Esophagus muscularis mucosa (tissue), 4 donors: ENCODE data around the gene CILP2. TPM values are rescaled to one million over a fixed set of nuclear protein-coding genes. Genes with fewer than 3 reads are reported as not detected.

ENCODE experiments used
- DNase-seq: peaks from one replicate; pipeline ENCODE4 v3.0.0-alpha.2; 2017; ENCODE audit errors: extremely low spot score
- H3K27ac ChIP-seq, 4 donors: fragments of 200-600 bp; sonication (generic); replicated peaks in 1 of 4; 1 replicate in 3 of 4; 2 replicates in 1 of 4; pipeline ENCODE4 v1.5.1; 2016 to 2019; ENCODE audit warnings: mild to moderate bottlenecking in 1 of 4
- H3K27me3 ChIP-seq, 4 donors: fragments of 200-600 bp; sonication (generic); one replicate each; pipeline versions ENCODE4 v1.5.1 to v1.6.0; 2016 to 2019
- H3K36me3 ChIP-seq, 4 donors: fragments of 200-600 bp; sonication (generic); one replicate each; pipeline ENCODE4 v1.5.1; 2016 to 2019
- H3K4me1 ChIP-seq, 4 donors: fragments of 200-600 bp; sonication (generic); one replicate each; pipeline ENCODE4 v1.5.1; 2016 to 2019
- H3K4me3 ChIP-seq, 4 donors: fragments of 200-600 bp; sonication (generic); 1 replicate in 2 of 4; 2 replicates in 2 of 4; pipeline ENCODE4 v1.5.1; 2016 to 2019; ENCODE audit warnings: mild to moderate bottlenecking in 4 of 4, moderate library complexity in 1 of 4
- H3K9me3 ChIP-seq, 4 donors: fragments of 200-600 bp; sonication (generic); 1 replicate in 3 of 4; 2 replicates in 1 of 4; pipeline ENCODE4 v1.5.1; 2016 to 2019
- EP300 ChIP-seq: sonication (generic); formaldehyde crosslinking; IDR thresholded peaks from one replicate; pipeline ENCODE4 v1.6.1; 2017; ENCODE audit warnings: antibody characterized with exemption
- POLR2A ChIP-seq: fragments of 450-650 bp; IDR thresholded peaks from one replicate; pipeline ENCODE4 v1.6.1; 2017; ENCODE audit warnings: antibody characterized with exemption, moderate library complexity, mild to moderate bottlenecking, low read depth
- POLR2AphosphoS5 ChIP-seq, 2 donors: sonication (generic); formaldehyde crosslinking; IDR thresholded peaks; one replicate each; pipeline ENCODE4 v1.6.1; 2017; ENCODE audit warnings: antibody characterized with exemption in 2 of 2
- WGBS: methylation state at CpG from one replicate; pipeline ENCODE4 v1.1.5; 2018; 5-methylcytosine and 5-hydroxymethylcytosine counted together
- intact Hi-C: fragments of 100-400 bp; cut with DNase I; formaldehyde crosslinking; loops from one replicate; pipeline ENCODE4 v1.15.1; 2023
- total RNA-seq, 4 donors: library from RNA; depleted of rRNA; stranded (reverse); fragments of >200 nt; gene quantifications; one replicate each; pipeline versions ENCODE4 v1.1.0 to v1.2.1, GENCODE V29; 2016
- TF ChIP-seq, protein P1 (sequence below), 3 experiments: fragments of 200-600 bp in 2 of 3; fragments of 450-650 bp in 1 of 3; sonication (generic) in 2 of 3; IDR thresholded peaks; one replicate each; pipeline ENCODE4 v1.5.1; 2017 to 2019; ENCODE audit warnings: antibody characterized with exemption in 3 of 3, mild to moderate bottlenecking in 2 of 3, moderate library complexity in 1 of 3

The CILP2 gene
- total RNA-seq, 4 donors from 2014 or later: 0.13 to 0.52 (median 0.29) TPM

- H3K27me3 ChIP-seq: no peaks in the 10 kb centered on the region
- no peak for DNase-seq
- TF ChIP-seq, protein P1, sequence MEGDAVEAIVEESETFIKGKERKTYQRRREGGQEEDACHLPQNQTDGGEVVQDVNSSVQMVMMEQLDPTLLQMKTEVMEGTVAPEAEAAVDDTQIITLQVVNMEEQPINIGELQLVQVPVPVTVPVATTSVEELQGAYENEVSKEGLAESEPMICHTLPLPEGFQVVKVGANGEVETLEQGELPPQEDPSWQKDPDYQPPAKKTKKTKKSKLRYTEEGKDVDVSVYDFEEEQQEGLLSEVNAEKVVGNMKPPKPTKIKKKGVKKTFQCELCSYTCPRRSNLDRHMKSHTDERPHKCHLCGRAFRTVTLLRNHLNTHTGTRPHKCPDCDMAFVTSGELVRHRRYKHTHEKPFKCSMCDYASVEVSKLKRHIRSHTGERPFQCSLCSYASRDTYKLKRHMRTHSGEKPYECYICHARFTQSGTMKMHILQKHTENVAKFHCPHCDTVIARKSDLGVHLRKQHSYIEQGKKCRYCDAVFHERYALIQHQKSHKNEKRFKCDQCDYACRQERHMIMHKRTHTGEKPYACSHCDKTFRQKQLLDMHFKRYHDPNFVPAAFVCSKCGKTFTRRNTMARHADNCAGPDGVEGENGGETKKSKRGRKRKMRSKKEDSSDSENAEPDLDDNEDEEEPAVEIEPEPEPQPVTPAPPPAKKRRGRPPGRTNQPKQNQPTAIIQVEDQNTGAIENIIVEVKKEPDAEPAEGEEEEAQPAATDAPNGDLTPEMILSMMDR (IDR thresholded peaks at IDR 0.05): no peak
- no peak for TF ChIP-seq POLR2AphosphoS5 (IDR thresholded peaks at IDR 0.05)
- no peak for TF ChIP-seq EP300
- TF ChIP-seq POLR2A: no peak
- intact Hi-C loops: no loop called here
- no peaks in the 10 kb centered on the region for H3K9me3 ChIP-seq
- no peak overlapping the region for H3K27ac ChIP-seq
- WGBS: 80% methylated on average over 6 of the region's 15 CpGs
- no peak overlapping the region for H3K4me3 ChIP-seq
- H3K36me3 ChIP-seq: peaks cover 24 to 47% (median 43%) of the 10 kb centered on the region in 4 donors
- peaks cover 27 to 44% (median 38%) of the 10 kb centered on the region in 4 donors for H3K4me1 ChIP-seq
Observed at GRCh38 chr19:19491321-19492025, 46.6 kb upstream of the CILP2 start.

DNA sequence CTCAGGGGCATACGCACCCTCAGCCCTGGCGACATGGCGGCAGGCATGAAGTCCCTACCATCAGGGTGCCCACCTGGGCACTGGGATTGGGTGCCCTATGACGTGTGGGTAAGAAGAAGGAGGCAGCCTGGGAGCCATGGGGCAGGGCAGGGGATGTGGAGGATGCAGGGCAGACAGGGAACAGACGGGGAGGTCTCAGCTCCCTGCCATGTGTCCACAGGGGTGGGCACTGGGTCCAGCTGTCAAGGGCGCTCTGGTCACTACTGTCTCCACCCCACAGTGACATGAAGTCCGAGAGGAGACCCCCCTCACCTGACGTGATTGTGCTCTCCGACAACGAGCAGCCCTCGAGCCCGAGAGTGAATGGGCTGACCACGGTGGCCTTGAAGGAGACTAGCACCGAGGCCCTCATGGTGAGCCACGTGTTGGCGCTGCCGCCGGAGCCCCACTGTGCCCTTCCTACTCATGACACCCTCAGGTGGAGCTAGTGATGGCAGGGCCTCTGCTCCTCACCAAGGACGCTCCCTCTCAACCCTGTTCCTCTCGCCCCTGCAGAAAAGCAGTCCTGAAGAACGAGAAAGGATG is 45.9 kb upstream of the CILP2 start:
- no peak overlapping the region for H3K27ac ChIP-seq
- 91% methylated on average over 14 of the region's 21 CpGs for WGBS
- H3K4me1 ChIP-seq: peaks cover 27 to 39% (median 37%) of the 10 kb centered on the region in 4 donors
- no peaks in the 10 kb centered on the region for H3K9me3 ChIP-seq
- DNase-seq: no peak
- H3K36me3 ChIP-seq: peaks cover 26 to 53% (median 50%) of the 10 kb centered on the region in 4 donors
- H3K27me3 ChIP-seq: no peaks in the 10 kb centered on the region
- TF ChIP-seq POLR2AphosphoS5 (IDR thresholded peaks at IDR 0.05): no peak
- TF ChIP-seq POLR2A: no peak
- TF ChIP-seq, protein P1 (IDR thresholded peaks at IDR 0.05): no peak
- no peak for TF ChIP-seq EP300
- intact Hi-C loops: no loop called here
- H3K4me3 ChIP-seq: no peak overlapping the region

DNA sequence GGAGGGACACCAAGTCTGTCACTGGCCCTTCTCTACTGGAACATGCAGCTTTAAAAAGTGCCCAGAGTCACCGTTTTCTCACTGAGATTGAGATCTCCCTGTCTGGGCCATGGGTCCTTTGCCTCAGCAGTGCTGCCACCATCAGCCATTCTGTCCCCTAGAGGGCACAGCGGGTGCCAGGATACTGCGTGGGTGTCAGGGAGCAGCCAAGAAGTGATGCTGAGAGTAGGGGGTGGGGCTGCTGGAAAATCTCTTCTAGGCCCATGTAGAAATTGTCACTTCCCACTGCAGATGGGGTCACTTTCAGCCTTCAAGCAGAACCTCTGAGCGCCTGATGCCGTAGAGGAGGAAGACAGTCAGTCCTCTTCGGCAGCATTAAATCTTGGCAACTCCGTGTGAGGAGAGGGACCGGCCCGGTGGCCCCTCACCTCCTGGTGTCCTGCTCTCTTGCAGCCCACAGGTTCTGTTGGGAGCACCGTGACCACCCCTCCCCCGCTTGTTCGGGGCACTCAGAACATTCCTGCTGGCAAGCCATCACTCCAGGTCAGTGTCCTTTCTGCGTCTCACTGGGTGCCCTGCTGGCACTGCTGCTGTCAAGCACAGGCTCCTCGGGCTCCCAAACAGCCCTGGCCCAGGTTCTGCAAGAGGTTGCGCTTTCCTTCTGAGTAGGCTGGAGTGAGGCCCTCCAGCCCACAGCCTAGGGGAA is 44.1 kb upstream of the CILP2 start:
- WGBS: 76% methylated on average over 6 of the region's 15 CpGs
- no peak overlapping the region for H3K27ac ChIP-seq
- H3K36me3 ChIP-seq: peaks cover 35 to 72% (median 68%) of the 10 kb centered on the region in 4 donors

DNA sequence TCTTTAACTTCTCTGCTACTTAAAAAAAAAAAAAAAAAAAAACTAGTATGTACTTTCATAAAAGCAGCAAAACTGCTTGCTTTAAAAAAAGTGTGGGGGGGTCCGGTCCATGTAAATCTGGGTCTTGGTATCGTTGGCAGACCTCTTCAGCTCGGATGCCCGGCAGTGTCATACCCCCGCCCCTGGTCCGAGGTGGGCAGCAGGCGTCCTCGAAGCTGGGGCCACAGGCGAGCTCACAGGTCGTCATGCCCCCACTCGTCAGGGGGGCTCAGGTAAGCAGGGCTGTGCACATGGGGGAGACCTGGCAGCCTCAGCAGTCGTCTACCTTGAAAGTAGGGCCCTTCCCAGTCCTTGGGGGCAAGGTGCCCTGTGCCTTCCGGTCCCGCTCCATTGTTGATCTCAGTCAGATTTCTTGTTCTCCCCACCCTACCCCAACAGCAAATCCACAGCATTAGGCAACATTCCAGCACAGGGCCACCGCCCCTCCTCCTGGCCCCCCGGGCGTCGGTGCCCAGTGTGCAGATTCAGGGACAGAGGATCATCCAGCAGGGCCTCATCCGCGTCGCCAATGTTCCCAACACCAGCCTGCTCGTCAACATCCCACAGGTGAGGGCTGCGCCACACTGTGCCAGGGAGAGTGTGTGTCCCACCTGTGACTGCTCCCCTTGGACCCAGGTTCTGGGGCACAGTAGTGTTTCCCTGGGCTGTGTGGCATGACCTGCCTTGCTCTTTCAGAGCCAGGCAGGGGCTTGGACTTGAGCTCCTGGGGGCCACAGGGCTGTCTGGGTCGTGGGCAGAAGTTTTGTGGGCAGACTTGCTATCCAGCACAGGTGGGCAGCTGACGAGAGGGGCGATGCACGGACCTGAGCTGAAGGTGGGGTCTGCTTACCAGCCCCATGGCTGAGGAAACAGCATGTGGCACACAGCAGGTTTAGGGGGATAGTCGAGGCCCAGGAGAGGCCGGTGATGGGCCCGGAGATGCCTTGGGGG is 42.2 kb upstream of the CILP2 start:
- Histone ChIP-seq H3K4me1 (peaks cover 0 to under 1% (median 0%) of the 10 kb centered on the region in 4 donors), H3K4me3 (no peak overlapping the region), H3K36me3 (peaks cover 47 to 91% (median 87%) of the 10 kb centered on the region in 4 donors), H3K9me3 (no peaks in the 10 kb centered on the region), H3K27me3 (no peaks in the 10 kb centered on the region), H3K27ac (no peak overlapping the region)
- intact Hi-C loops: no loop called here
- 91% methylated on average over 30 of the region's 30 CpGs for WGBS
- TF ChIP-seq EP300 (no peak), POLR2AphosphoS5 (IDR thresholded peaks at IDR 0.05) (no peak), POLR2A (no peak)
- TF ChIP-seq, protein P1 (IDR thresholded peaks at IDR 0.05): no peak
- no peak for DNase-seq

More for the DNA sequence above, 44.1 kb upstream of the CILP2 start:
- no peak for DNase-seq
- Histone ChIP-seq H3K4me3 (no peak overlapping the region), H3K27me3 (no peaks in the 10 kb centered on the region), H3K9me3 (no peaks in the 10 kb centered on the region), H3K4me1 (peaks cover 16 to 20% (median 18%) of the 10 kb centered on the region in 4 donors)
- TF ChIP-seq POLR2AphosphoS5 (IDR thresholded peaks at IDR 0.05) (no peak), POLR2A (no peak), EP300 (no peak)
- TF ChIP-seq, protein P1 (IDR thresholded peaks at IDR 0.05): no peak
- intact Hi-C loops: no loop called here
